AG10803 (cell line): Measurements from ENCODE around the gene ARMC2.
"Not testable (repeated sequence)": the region's sequence is repeated elsewhere in the genome, so short reads cannot be mapped to it uniquely, and the experiment has no call there.

Experiments used
- DNase-seq: peaks from one replicate; pipeline ENCODE4 v3.0.0; 2010; ENCODE audit warnings: low read depth
- H3K4me3 ChIP-seq: 2 replicates; pipeline ENCODE4 v1.5.1; 2011; ENCODE audit warnings: mild to moderate bottlenecking, low read length, control low read depth
- CTCF ChIP-seq: conservative IDR thresholded peaks from 2 replicates; pipeline ENCODE4 v1.5.1; 2011; ENCODE audit warnings: mild to moderate bottlenecking, low read length, control low read depth, inconsistent platforms

The ARMC2 gene

DNA sequence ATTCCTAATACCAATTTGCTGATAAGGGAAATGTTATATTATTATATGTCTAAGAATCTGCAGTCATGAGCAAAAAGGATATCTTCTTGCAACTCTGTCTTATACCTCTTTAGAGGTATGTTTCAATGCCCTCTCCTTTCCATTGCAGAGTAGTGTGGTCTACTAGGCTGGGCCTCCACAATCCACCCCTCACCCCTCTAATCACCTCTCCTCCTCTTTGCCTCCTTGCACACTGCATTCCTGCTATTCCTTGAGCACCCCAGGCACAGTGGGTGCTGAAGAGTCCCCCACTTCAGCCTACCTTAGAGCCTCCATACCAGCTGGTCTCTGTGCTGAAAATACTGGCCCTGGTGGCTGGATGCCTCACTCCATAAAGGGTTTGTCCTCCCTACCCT is 26.9 kb downstream of the ARMC2 start:
- no peak overlapping the region for H3K4me3 ChIP-seq
- TF ChIP-seq CTCF: no peak
- no peak for DNase-seq

GRCh38 chr6:108877046-108877751 is 29.0 kb downstream of the ARMC2 start:
- peak; percentile 92 for DNase-seq
- H3K4me3 ChIP-seq: no peak overlapping the region
- TF ChIP-seq CTCF: no peak

- TF ChIP-seq CTCF: no peak
- no peak for DNase-seq
- H3K4me3 ChIP-seq: no peak overlapping the region
Observed at GRCh38 chr6:108878942-108879341, 30.7 kb downstream of the ARMC2 start.

- TF ChIP-seq CTCF: no peak
- no peak for DNase-seq
- H3K4me3 ChIP-seq: no peak overlapping the region
Observed at GRCh38 chr6:108883172-108883571, 35.0 kb downstream of the ARMC2 start.

GRCh38 chr6:108884211-108885059 is 36.2 kb downstream of the ARMC2 start:
- H3K4me3 ChIP-seq: no peak overlapping the region
- TF ChIP-seq CTCF: no peak
- no peak for DNase-seq

GRCh38 chr6:108888052-108888451 is 39.8 kb downstream of the ARMC2 start:
- DNase-seq: no peak
- H3K4me3 ChIP-seq: no peak overlapping the region
- TF ChIP-seq CTCF: no peak

DNA sequence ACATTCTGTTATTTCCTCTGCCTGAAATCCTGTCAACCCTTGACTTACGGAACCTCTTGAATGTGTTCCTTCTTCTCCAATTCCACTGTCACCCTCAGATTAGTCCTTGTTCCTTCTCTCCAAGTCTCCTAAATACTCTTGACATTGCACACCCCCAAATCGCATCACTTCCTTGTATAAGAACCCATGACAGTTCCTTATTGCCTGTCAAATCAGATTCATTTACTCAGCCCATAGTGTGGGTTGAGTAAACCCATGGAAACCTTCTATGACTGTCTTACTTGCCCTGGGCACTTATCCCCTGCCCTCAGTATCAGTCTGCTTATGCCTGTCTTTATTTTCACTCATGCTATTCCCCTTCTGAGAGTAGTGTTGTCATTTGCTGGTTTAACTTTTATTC is 40.5 kb downstream of the ARMC2 start:
- DNase-seq: no peak
- no peak for TF ChIP-seq CTCF
- no peak overlapping the region for H3K4me3 ChIP-seq

GRCh38 chr6:108890898-108891297 is 42.7 kb downstream of the ARMC2 start:
- not testable (repeated sequence) for H3K4me3 ChIP-seq, DNase-seq
